ENCODE results near the gene ANXA1.

- no peak for TF ChIP-seq CTCF (IDR thresholded peaks at IDR 0.05)
- TF ChIP-seq REST (IDR thresholded peaks at IDR 0.05; ENCODE audit: insufficient read depth in 1 of 2, low read depth in 2 of 2, low read length in 1 of 2): no peak
- TF ChIP-seq POLR2AphosphoS5 (IDR thresholded peaks at IDR 0.05; ENCODE audit: low read depth, low read length): no peak
- TF ChIP-seq SIN3A (IDR thresholded peaks at IDR 0.05; ENCODE audit: borderline replicate concordance, insufficient read depth, low read depth, low read length): no peak
Measured at GRCh38 chr9:73210886-73211666, 59.4 kb downstream of the ANXA1 start.

Data from Panc1 (cell line).